Endodermal cell (in vitro differentiated cells): ENCODE results near the gene ERCC8. TPM values are rescaled to one million over a fixed set of nuclear protein-coding genes. Genes with fewer than 3 reads are reported as not detected.

Source experiments
- DNase-seq: peaks from one replicate; pipeline ENCODE4 v3.0.0-alpha.2; 2017
- H3K27ac ChIP-seq: 2 replicates; pipeline ENCODE4 v1.5.1; 2013; ENCODE audit warnings: mild to moderate bottlenecking, low read depth, low read length, moderate library complexity
- H3K27me3 ChIP-seq: 2 replicates; pipeline ENCODE4 v1.6.1; 2013; ENCODE audit warnings: mild to moderate bottlenecking, low read length, moderate library complexity; ENCODE audit not compliant: insufficient read depth, control insufficient read depth, poor library complexity, severe bottlenecking
- H3K36me3 ChIP-seq: 2 replicates; pipeline ENCODE4 v1.7.0; 2013; ENCODE audit warnings: mild to moderate bottlenecking, low read length, moderate library complexity; ENCODE audit not compliant: control insufficient read depth, insufficient read depth
- H3K4me1 ChIP-seq: one replicate; pipeline ENCODE4 v1.7.0; 2013; ENCODE audit warnings: low read length; ENCODE audit not compliant: control insufficient read depth, insufficient read depth
- H3K4me3 ChIP-seq: 2 replicates; pipeline ENCODE4 v1.5.1; 2013; ENCODE audit warnings: mild to moderate bottlenecking, low read length, moderate library complexity
- H3K9ac ChIP-seq: 2 replicates; pipeline ENCODE4 v1.6.1; 2013; ENCODE audit warnings: mild to moderate bottlenecking, low read length, moderate library complexity; ENCODE audit not compliant: poor library complexity, severe bottlenecking; ENCODE audit errors: extremely low read depth
- H3K9me3 ChIP-seq: 2 replicates; pipeline ENCODE4 v1.6.1; 2013; ENCODE audit warnings: mild to moderate bottlenecking, low read length, moderate library complexity; ENCODE audit not compliant: control insufficient read depth
- H3K27ac Mint-ChIP-seq: 2 replicates; pipeline ENCODE4 v1.8.0; 2020; ENCODE audit warnings: mixed read lengths
- H3K27me3 Mint-ChIP-seq: 2 replicates; pipeline ENCODE4 v1.8.0; 2021; ENCODE audit warnings: mild to moderate bottlenecking, mixed read lengths; ENCODE audit not compliant: insufficient read depth
- H3K36me3 Mint-ChIP-seq: 2 replicates; pipeline ENCODE4 v1.8.0; 2020; ENCODE audit warnings: low read depth, mixed read lengths
- H3K4me1 Mint-ChIP-seq: 2 replicates; pipeline ENCODE4 v1.8.0; 2020; ENCODE audit warnings: mixed read lengths
- H3K4me3 Mint-ChIP-seq: 2 replicates; pipeline ENCODE4 v1.8.0; 2020; ENCODE audit warnings: mild to moderate bottlenecking, moderate library complexity, mixed read lengths
- H3K9me3 Mint-ChIP-seq: 2 replicates; pipeline ENCODE4 v1.8.0; 2020; ENCODE audit warnings: mild to moderate bottlenecking, mixed read lengths
- CTCF ChIP-seq: fragments of 200-600 bp; sonication (generic); conservative IDR thresholded peaks from 2 replicates; pipeline ENCODE4 v1.5.0; 2021; ENCODE audit warnings: antibody characterized with exemption, mild to moderate bottlenecking
- WGBS, 2 experiments: methylation state at CpG; one replicate each; pipeline versions ENCODE4 v1.1.5 to v1.1.7; 2013; ENCODE audit warnings: missing lambda C conversion rate in 2 of 2, mixed read lengths in 1 of 2; ENCODE audit not compliant: insufficient coverage in 1 of 2, insufficient read length in 1 of 2; 5-methylcytosine and 5-hydroxymethylcytosine counted together
- total RNA-seq, 2 donors: library from RNA; stranded (reverse); fragmentation: NEBNext Ultra II Directional in 1 of 2; extraction: Animal tissue kit (Norgen Biotek cat#: 25700) in 1 of 2; gene quantifications; 2 replicates in 1 of 2; 3 replicates in 1 of 2; pipeline ENCODE4 v1.2.1, GENCODE V29; 2021

Gene ERCC8
- total RNA-seq, 2 donors from 2014 or later = 14.7 to 19.2 TPM

- Mint-ChIP-seq H3K36me3 (no peaks in the 10 kb centered on the region), H3K9me3 (peaks cover 2% of the 10 kb centered on the region), H3K27me3 (peaks cover 17% of the 10 kb centered on the region), H3K4me1 (no peaks in the 10 kb centered on the region), H3K4me3 (no peak overlapping the region), H3K27ac (no peak overlapping the region)
- peaks cover 3% of the 10 kb centered on the region for H3K4me1 ChIP-seq
- no peak for DNase-seq
- no peak overlapping the region for H3K9ac ChIP-seq
- H3K36me3 ChIP-seq = no peaks in the 10 kb centered on the region
- TF ChIP-seq CTCF = no peak
- no peak overlapping the region for H3K27ac ChIP-seq
- no peak overlapping the region for H3K4me3 ChIP-seq
- H3K27me3 ChIP-seq = peaks cover 68% of the 10 kb centered on the region
- H3K9me3 ChIP-seq = no peaks in the 10 kb centered on the region
- 85 to 94% methylated on average over 2 of the region's 2 CpGs for WGBS, 2 experiments
Measured at GRCh38 chr5:60852317-60852716, 92.6 kb downstream of the ERCC8 start.

- Histone ChIP-seq H3K4me3 (no peak overlapping the region), H3K27ac (no peak overlapping the region), H3K27me3 (peaks cover 74% of the 10 kb centered on the region), H3K9ac (no peak overlapping the region), H3K36me3 (no peaks in the 10 kb centered on the region), H3K4me1 (peaks cover 3% of the 10 kb centered on the region), H3K9me3 (no peaks in the 10 kb centered on the region)
- no peak overlapping the region for H3K27ac Mint-ChIP-seq
- H3K4me1 Mint-ChIP-seq = no peaks in the 10 kb centered on the region
- no peak for TF ChIP-seq CTCF
- no peak overlapping the region for H3K4me3 Mint-ChIP-seq
- H3K27me3 Mint-ChIP-seq = peaks cover 21% of the 10 kb centered on the region
- peaks cover under 1% of the 10 kb centered on the region for H3K9me3 Mint-ChIP-seq
- DNase-seq = no peak
- H3K36me3 Mint-ChIP-seq = no peaks in the 10 kb centered on the region
Measured at GRCh38 chr5:60851626-60852025, 93.2 kb downstream of the ERCC8 start.

- Mint-ChIP-seq H3K4me1 (peaks cover 9% of the 10 kb centered on the region), H3K4me3 (no peak overlapping the region), H3K36me3 (no peaks in the 10 kb centered on the region), H3K27ac (no peak overlapping the region), H3K9me3 (no peaks in the 10 kb centered on the region), H3K27me3 (peaks cover 55% of the 10 kb centered on the region)
- Histone ChIP-seq H3K9me3 (no peaks in the 10 kb centered on the region), H3K4me1 (no peaks in the 10 kb centered on the region), H3K4me3 (no peak overlapping the region), H3K27ac (no peak overlapping the region), H3K27me3 (peaks cover 90% of the 10 kb centered on the region), H3K9ac (no peak overlapping the region), H3K36me3 (no peaks in the 10 kb centered on the region)
- 87 to 90% methylated on average over 1 of the region's 1 CpG for WGBS, 2 experiments
- no peak for DNase-seq
- TF ChIP-seq CTCF = no peak
Measured at GRCh38 chr5:60846298-60846697, 98.6 kb downstream of the ERCC8 start.
